OCI-LY1 (cell line): Measurements from ENCODE around the gene METTL8.

Experiments used
- EZH2 ChIP-seq: fragments of 200-600 bp; sonication (generic), shearing (Covaris generic); IDR thresholded peaks from 2 replicates; pipeline ENCODE4 v1.8.0; 2017; ENCODE audit warnings: borderline replicate concordance, mixed run types, mild to moderate bottlenecking, antibody characterized with exemption, low read length, moderate library complexity, mixed read lengths
- TF ChIP-seq, protein P1 (sequence below): fragments of 200-600 bp; sonication (generic), shearing (Covaris generic); IDR thresholded peaks from 2 replicates; pipeline ENCODE4 v1.5.1; 2017; ENCODE audit warnings: mild to moderate bottlenecking, antibody characterized with exemption, low read length, moderate library complexity, mixed read lengths

- TF ChIP-seq, protein P1, sequence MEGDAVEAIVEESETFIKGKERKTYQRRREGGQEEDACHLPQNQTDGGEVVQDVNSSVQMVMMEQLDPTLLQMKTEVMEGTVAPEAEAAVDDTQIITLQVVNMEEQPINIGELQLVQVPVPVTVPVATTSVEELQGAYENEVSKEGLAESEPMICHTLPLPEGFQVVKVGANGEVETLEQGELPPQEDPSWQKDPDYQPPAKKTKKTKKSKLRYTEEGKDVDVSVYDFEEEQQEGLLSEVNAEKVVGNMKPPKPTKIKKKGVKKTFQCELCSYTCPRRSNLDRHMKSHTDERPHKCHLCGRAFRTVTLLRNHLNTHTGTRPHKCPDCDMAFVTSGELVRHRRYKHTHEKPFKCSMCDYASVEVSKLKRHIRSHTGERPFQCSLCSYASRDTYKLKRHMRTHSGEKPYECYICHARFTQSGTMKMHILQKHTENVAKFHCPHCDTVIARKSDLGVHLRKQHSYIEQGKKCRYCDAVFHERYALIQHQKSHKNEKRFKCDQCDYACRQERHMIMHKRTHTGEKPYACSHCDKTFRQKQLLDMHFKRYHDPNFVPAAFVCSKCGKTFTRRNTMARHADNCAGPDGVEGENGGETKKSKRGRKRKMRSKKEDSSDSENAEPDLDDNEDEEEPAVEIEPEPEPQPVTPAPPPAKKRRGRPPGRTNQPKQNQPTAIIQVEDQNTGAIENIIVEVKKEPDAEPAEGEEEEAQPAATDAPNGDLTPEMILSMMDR: no peak
- no peak for TF ChIP-seq EZH2
These were observed 113.6 kb downstream of the METTL8 start for GRCh38 chr2:171320208-171320621.
